PFSK-1 (cell line): Measurements from ENCODE around the gene STRADB.

ENCODE experiments used
- FOXP2 ChIP-seq: optimal IDR thresholded peaks from 2 replicates; pipeline ENCODE3; 2011; ENCODE audit warnings: borderline replicate concordance, control low read depth, inconsistent platforms; ENCODE audit not compliant: insufficient read depth; ENCODE audit errors: extremely low read length, extremely low read depth
- POLR2AphosphoS5 ChIP-seq: IDR thresholded peaks from 2 replicates; pipeline ENCODE4 v1.6.1; 2012; ENCODE audit warnings: low read depth, mild to moderate bottlenecking, control low read depth, low read length, moderate library complexity
- SIN3A ChIP-seq: IDR thresholded peaks from 2 replicates; pipeline ENCODE4 v1.6.1; 2012; ENCODE audit warnings: mild to moderate bottlenecking, low read length, moderate library complexity, borderline replicate concordance; ENCODE audit not compliant: insufficient read depth
- TAF1 ChIP-seq: IDR thresholded peaks from 2 replicates; pipeline ENCODE4 v1.6.1; 2012; ENCODE audit warnings: low read length, control low read depth, borderline replicate concordance; ENCODE audit not compliant: insufficient read depth
- TF ChIP-seq, protein P1 (sequence below), 2 experiments: IDR thresholded peaks; 2 replicates each; pipeline versions ENCODE4 v1.6.1 to v1.8.0; 2011 to 2012; ENCODE audit warnings: low read depth in 2 of 2, low read length in 2 of 2, control low read depth in 1 of 2, inconsistent platforms in 1 of 2, mild to moderate bottlenecking in 1 of 2, moderate library complexity in 1 of 2; ENCODE audit not compliant: insufficient read depth in 1 of 2

The STRADB gene

DNA sequence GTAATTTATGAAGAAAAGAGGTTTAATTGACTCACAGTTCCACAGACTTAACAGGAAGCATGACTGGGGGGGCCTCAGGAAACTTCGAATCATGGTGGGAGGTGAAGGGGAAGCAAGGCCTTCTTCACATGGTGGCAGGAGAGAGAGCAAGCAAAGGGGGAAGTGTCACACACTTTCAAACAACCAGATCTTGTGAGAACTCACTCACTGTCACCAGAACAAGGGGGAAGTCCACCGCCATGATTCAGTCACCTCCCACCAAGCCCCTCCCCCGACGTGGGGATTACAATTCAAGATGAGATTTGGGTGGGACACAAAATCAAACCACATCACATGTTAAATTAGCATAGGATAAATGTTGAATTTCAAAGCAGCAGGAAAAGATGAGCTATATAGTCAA lies 56.2 kb downstream of the STRADB start:
- TF ChIP-seq SIN3A (no peak), POLR2AphosphoS5 (no peak), TAF1 (no peak), FOXP2 (no peak)
- TF ChIP-seq, protein P1, sequence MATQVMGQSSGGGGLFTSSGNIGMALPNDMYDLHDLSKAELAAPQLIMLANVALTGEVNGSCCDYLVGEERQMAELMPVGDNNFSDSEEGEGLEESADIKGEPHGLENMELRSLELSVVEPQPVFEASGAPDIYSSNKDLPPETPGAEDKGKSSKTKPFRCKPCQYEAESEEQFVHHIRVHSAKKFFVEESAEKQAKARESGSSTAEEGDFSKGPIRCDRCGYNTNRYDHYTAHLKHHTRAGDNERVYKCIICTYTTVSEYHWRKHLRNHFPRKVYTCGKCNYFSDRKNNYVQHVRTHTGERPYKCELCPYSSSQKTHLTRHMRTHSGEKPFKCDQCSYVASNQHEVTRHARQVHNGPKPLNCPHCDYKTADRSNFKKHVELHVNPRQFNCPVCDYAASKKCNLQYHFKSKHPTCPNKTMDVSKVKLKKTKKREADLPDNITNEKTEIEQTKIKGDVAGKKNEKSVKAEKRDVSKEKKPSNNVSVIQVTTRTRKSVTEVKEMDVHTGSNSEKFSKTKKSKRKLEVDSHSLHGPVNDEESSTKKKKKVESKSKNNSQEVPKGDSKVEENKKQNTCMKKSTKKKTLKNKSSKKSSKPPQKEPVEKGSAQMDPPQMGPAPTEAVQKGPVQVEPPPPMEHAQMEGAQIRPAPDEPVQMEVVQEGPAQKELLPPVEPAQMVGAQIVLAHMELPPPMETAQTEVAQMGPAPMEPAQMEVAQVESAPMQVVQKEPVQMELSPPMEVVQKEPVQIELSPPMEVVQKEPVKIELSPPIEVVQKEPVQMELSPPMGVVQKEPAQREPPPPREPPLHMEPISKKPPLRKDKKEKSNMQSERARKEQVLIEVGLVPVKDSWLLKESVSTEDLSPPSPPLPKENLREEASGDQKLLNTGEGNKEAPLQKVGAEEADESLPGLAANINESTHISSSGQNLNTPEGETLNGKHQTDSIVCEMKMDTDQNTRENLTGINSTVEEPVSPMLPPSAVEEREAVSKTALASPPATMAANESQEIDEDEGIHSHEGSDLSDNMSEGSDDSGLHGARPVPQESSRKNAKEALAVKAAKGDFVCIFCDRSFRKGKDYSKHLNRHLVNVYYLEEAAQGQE (IDR thresholded peaks at IDR 0.05; ENCODE audit: insufficient read depth in 1 of 2, low read depth in 2 of 2, low read length in 2 of 2): no peak

DNA sequence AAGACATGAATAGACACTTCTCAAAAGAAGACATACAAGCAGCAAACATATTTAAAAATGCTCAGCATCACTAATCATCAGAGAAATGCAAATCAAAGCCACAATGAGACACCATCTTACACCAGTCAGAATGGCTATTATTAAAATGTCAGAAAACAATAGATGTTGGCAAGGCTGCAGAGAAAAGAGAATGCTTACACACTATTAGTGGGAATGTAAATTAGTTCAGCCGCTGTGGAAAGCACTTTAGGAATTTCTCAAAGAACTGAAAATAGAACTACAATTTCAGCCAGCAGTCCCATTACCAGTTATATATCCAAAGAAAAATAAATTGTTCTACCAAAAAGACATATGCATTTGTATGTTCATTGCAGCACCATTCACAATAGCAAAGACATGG lies 61.7 kb downstream of the STRADB start:
- no peak for TF ChIP-seq FOXP2
- TF ChIP-seq, protein P1 (IDR thresholded peaks at IDR 0.05; ENCODE audit: insufficient read depth in 1 of 2, low read depth in 2 of 2, low read length in 2 of 2): no peak
- TF ChIP-seq POLR2AphosphoS5: no peak
- TF ChIP-seq TAF1: no peak
- no peak for TF ChIP-seq SIN3A

DNA sequence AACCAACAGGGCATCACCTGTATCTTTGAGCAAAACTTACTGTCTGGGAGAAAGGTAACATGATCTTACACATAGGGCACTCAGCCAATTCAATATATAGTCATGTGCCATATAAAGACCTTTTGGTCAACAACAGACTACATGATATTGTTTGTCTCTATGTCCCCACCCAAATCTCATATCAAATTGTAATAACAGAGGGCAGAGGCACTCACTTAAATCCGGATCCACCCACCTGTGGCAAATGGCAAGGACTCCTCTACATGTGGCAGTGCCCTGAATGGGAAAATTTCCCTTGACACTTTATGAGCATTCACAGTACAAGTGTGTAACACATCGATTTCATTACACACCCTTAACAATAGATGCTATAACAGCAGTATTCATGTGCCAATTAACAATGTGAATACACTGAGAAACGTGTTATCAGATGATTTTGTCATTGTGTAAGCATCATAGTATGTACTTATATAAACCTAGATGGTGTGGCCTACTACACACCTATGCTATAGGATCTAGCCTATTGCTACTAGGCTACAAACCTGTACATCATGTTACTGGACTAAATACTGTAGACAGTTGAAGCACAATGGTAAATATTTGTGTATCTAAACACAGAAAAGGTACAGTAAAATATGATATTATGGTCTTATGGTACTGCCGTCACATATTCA lies 64.2 kb downstream of the STRADB start:
- TF ChIP-seq TAF1: no peak
- TF ChIP-seq, protein P1 (IDR thresholded peaks at IDR 0.05; ENCODE audit: insufficient read depth in 1 of 2, low read depth in 2 of 2, low read length in 2 of 2): no peak
- no peak for TF ChIP-seq POLR2AphosphoS5
- no peak for TF ChIP-seq FOXP2

DNA sequence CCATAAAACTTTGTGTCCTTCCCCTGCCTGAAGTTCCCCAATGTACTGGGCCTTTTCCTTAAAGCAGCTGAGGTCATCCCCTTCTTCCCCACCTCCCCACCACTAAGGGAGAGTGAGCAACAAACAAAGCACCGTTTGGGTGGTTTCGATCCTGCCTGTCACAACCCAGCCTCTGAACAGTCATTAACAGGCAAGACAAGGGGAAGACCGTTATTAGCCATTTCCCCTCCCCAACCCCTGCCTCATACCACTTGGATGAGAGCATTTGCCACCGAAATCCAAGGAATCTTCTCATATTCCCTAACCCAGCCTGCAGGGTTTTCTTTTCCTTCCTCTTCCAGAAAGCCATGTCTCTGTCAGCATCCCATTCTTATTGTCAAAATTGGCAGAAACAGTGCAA lies 65.6 kb downstream of the STRADB start:
- TF ChIP-seq, protein P1 (IDR thresholded peaks at IDR 0.05; ENCODE audit: insufficient read depth in 1 of 2, low read depth in 2 of 2, low read length in 2 of 2): no peak

DNA sequence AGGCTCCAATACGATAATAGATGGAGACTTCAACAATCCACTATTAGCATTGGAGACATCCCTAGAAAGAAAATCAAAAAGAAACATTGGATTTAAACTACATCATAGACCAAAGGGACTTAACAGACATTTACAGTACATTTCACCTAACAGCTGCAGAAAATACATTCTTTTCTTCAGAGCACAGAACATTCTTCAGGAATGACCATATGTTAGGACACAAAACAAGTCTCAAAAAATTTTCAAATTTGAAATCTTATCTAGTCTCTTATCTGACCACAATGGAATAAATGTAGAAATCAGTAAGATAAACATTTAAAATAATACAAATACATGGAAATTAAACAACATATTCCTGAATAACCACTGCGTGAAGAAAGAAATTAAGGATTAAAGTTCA lies 68.7 kb downstream of the STRADB start:
- TF ChIP-seq, protein P1 (IDR thresholded peaks at IDR 0.05; ENCODE audit: insufficient read depth in 1 of 2, low read depth in 2 of 2, low read length in 2 of 2): no peak
